Tibial artery (tissue), 4 donors: ENCODE measurements around the gene PPP1CC.

Experiments
- DNase-seq, 2 donors: peaks; one replicate each; pipeline ENCODE4 v3.0.0-alpha.2; 2019
- H3K27ac ChIP-seq, 2 donors: fragments of 200-600 bp; sonication (generic) in 1 of 2; 1 replicate in 1 of 2; 2 replicates in 1 of 2; pipeline ENCODE4 v1.5.1; 2018 to 2019; ENCODE audit warnings: mild to moderate bottlenecking in 1 of 2
- H3K27me3 ChIP-seq, 2 donors: fragments of 200-600 bp; sonication (generic) in 1 of 2; one replicate each; pipeline versions ENCODE4 v1.5.1 to v1.6.0; 2016 to 2019
- H3K36me3 ChIP-seq, 3 donors: fragments of 200-600 bp; sonication (generic) in 2 of 3; one replicate each; pipeline ENCODE4 v1.5.1; 2016 to 2019; ENCODE audit warnings: mild to moderate bottlenecking in 2 of 3
- H3K4me1 ChIP-seq, 4 donors: fragments of 200-600 bp; sonication (generic) in 2 of 4; 1 replicate in 3 of 4; 2 replicates in 1 of 4; pipeline ENCODE4 v1.5.1; 2016 to 2019
- H3K4me3 ChIP-seq, 2 donors: fragments of 200-600 bp; sonication (generic) in 1 of 2; 1 replicate in 1 of 2; 2 replicates in 1 of 2; pipeline ENCODE4 v1.5.1; 2018 to 2019; ENCODE audit warnings: mild to moderate bottlenecking in 2 of 2
- H3K9me3 ChIP-seq, 3 donors: fragments of 200-600 bp; sonication (generic) in 1 of 3; one replicate each; pipeline ENCODE4 v1.5.1; 2016 to 2019
- intact Hi-C: fragments of 100-400 bp; cut with DNase I; formaldehyde crosslinking; loops from one replicate; pipeline ENCODE4 v1.15.0; 2023; ENCODE audit warnings: low total_unique reads
- TF ChIP-seq, protein P1 (sequence below), 2 experiments: fragments of 200-600 bp in 1 of 2; fragments of 450-650 bp in 1 of 2; IDR thresholded peaks; one replicate each; pipeline ENCODE4 v1.5.1; 2017 to 2019; ENCODE audit warnings: antibody characterized with exemption in 2 of 2, mild to moderate bottlenecking in 1 of 2, moderate library complexity in 1 of 2

Gene PPP1CC

DNA sequence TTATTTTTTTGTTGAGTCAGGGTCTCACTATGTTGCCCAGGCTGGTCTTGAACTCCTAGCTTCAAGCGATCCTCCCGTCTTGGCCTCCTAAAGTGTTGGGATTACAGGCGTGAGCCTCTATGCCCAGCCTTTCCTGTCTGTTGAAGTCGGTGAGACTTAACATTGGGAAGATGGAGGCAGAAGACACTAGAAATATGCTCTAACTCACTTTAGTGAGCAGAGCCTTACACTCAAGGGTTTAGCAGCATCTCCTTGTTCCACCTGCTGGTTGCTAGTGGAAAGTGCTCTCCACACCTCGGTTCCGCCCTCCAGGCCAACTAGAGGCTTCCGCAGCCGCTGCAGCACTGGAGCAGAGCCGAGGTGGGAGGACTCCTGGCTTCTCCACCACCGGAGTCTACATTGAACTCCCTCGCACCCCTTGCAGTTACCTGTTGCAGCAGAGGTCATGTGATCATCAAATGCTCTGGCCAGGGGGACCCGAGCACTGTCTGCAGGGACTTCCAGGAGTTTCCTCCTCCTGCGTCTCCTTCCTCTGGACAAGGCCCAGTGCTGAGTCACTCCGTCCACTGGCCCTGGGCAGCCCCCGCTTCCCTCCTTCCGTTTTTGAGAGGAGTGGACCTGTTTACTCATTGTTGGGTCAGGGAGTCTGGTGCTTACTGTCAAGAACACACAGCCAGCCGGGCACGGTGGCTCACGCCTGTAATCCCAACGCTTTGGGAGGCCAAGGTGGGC lies 44.4 kb downstream of the PPP1CC start:
- intact Hi-C loops = no loop called here
- TF ChIP-seq, protein P1, sequence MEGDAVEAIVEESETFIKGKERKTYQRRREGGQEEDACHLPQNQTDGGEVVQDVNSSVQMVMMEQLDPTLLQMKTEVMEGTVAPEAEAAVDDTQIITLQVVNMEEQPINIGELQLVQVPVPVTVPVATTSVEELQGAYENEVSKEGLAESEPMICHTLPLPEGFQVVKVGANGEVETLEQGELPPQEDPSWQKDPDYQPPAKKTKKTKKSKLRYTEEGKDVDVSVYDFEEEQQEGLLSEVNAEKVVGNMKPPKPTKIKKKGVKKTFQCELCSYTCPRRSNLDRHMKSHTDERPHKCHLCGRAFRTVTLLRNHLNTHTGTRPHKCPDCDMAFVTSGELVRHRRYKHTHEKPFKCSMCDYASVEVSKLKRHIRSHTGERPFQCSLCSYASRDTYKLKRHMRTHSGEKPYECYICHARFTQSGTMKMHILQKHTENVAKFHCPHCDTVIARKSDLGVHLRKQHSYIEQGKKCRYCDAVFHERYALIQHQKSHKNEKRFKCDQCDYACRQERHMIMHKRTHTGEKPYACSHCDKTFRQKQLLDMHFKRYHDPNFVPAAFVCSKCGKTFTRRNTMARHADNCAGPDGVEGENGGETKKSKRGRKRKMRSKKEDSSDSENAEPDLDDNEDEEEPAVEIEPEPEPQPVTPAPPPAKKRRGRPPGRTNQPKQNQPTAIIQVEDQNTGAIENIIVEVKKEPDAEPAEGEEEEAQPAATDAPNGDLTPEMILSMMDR (IDR thresholded peaks at IDR 0.05) = peak; percentile 67 to 74
- H3K36me3 ChIP-seq = no peaks in the 10 kb centered on the region
- H3K4me1 ChIP-seq = peaks cover 0 to 14% (median 2%) of the 10 kb centered on the region in 4 donors
- H3K27ac ChIP-seq = peak overlapping the region; percentile 4 to 6
- H3K4me3 ChIP-seq = peak overlapping the region; percentile 28 to 42
- H3K27me3 ChIP-seq = no peaks in the 10 kb centered on the region
- peak; percentile 82 to 87 for DNase-seq
- no peaks in the 10 kb centered on the region for H3K9me3 ChIP-seq

DNA sequence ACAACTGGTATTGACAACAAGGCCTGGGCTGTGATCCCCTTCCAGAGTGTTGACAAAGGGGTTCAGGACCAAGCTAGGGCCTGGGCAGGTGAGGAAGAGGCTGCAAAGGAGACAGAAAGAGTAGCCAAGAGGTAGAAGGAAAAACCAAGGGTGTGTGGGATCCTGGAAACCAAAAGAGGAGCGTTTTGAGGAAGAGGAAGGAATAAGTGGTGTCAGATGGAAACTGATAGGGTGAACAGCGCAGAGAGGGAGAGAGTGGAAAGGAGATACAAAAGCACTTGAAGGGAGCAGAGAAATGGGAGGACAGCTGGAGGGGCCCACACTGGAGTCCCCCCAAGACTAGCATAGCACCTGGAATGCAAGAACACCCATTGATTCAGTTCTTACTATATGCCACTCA lies 45.5 kb downstream of the PPP1CC start:
- intact Hi-C loops = no loop called here
- Histone ChIP-seq H3K36me3 (no peaks in the 10 kb centered on the region), H3K4me1 (peaks cover 0 to 14% (median 2%) of the 10 kb centered on the region in 4 donors), H3K27me3 (no peaks in the 10 kb centered on the region), H3K27ac (no peak overlapping the region), H3K9me3 (no peaks in the 10 kb centered on the region), H3K4me3 (no peak overlapping the region)
- TF ChIP-seq, protein P1 (IDR thresholded peaks at IDR 0.05) = no peak
- DNase-seq = no peak

DNA sequence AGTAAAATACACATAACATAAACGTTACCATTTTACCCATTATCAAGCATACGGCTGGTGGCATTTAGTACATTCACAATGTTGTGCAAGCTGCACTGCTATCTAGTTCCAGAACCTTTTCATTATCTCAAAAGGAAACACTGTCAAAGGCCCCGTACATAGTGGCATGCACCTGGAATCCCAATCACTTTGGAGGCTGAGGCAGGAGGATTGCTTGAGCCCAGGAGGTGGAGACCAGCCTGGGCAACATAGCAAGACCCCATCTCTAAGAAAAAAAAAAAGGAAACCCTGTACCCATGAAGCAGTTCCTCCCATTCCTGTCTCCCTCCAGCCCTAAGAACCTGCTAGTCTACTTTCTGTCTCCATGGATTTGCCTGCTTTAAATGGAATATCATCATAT lies 46.4 kb downstream of the PPP1CC start:
- intact Hi-C loops = no loop called here
- TF ChIP-seq, protein P1 (IDR thresholded peaks at IDR 0.05) = no peak
- Histone ChIP-seq H3K27me3 (no peaks in the 10 kb centered on the region), H3K4me3 (no peak overlapping the region), H3K9me3 (no peaks in the 10 kb centered on the region), H3K27ac (no peak overlapping the region), H3K36me3 (no peaks in the 10 kb centered on the region), H3K4me1 (peaks cover 0 to 14% (median 2%) of the 10 kb centered on the region in 4 donors)
- no peak for DNase-seq

DNA sequence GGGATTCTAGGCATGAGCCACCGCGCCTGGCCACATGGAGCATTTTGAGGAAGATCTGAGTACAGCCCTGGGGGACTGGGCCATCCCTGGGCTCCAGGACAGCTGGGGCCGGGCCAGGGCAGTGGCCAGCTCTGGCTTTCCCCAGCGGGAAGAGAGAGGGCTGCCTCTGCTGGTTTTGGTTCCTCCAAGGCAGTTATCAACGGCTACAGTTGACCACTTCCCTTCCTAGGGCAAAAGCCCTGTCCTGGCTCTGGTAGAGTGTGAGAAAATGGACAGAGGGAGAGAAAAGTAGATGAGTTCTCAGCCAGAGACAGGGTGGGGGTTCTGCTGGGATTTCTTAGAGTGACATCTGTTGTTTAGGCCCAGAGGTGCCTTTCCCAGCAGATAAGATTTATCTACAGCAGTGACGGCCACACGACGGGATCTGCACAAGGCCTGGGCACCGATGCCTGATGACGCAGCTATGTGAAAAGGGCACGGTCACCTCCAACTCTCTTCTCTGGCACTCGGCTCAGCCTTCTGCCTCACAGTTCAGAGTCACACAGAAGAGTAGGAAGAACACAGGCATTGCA lies 48.3 kb downstream of the PPP1CC start:
- intact Hi-C loops = no loop called here
- H3K9me3 ChIP-seq = no peaks in the 10 kb centered on the region
- H3K4me1 ChIP-seq = peaks cover 0 to 20% (median 6%) of the 10 kb centered on the region in 4 donors
- H3K27me3 ChIP-seq = no peaks in the 10 kb centered on the region
- peak; percentile 54 to 77 for DNase-seq
- no peak overlapping the region for H3K4me3 ChIP-seq
- H3K36me3 ChIP-seq = no peaks in the 10 kb centered on the region
- TF ChIP-seq, protein P1 (IDR thresholded peaks at IDR 0.05) = no peak
- H3K27ac ChIP-seq = no peak overlapping the region

DNA sequence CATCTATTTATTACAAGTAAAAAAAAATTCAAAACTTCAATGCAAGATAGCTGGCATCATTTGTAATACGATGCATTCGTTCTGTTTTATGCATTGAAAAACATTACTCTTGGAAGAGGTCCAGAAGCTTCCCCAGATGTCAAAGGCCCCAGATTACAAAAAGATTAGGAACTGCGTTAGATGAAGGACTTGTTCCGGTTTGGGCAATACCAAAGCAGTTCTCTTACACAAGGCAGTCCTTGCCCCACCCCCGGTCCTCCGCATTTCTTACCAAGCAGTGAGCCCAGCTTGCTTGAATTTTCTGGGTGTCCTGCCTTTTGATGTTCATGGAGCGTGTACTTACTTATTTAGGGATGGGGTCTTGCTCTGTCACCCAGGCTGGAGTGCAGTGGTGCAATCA lies 49.0 kb downstream of the PPP1CC start:
- Histone ChIP-seq H3K9me3 (no peaks in the 10 kb centered on the region), H3K36me3 (no peaks in the 10 kb centered on the region), H3K4me3 (no peak overlapping the region), H3K4me1 (peaks cover 0 to 17% (median 8%) of the 10 kb centered on the region in 4 donors), H3K27me3 (no peaks in the 10 kb centered on the region), H3K27ac (no peak overlapping the region)
- TF ChIP-seq, protein P1 (IDR thresholded peaks at IDR 0.05) = no peak
- intact Hi-C loops = no loop called here
- DNase-seq = peak in 1 of 2 donors; percentile 59
